Activated effector memory CD4-positive, alpha-beta T cell treated with Interleukin-2 at 50 U/mL for 16 hours (primary cell): ENCODE data around the gene APOM.

Experiments used
- DNase-seq: peaks from one replicate; pipeline ENCODE4 v3.0.0-alpha.2; 2020

APOM gene

GRCh38 chr6:31686483-31686882 is 30.8 kb downstream of the APOM start:
- DNase-seq: no peak

GRCh38 chr6:31687321-31687720 is 31.6 kb downstream of the APOM start:
- DNase-seq: no peak

- DNase-seq: no peak
Observed at GRCh38 chr6:31687860-31688693, 32.4 kb downstream of the APOM start.

- no peak for DNase-seq
Observed at GRCh38 chr6:31689249-31690110, 33.8 kb downstream of the APOM start.

GRCh38 chr6:31690231-31691077 is 34.8 kb downstream of the APOM start:
- no peak for DNase-seq

GRCh38 chr6:31691078-31691463 is 35.4 kb downstream of the APOM start:
- DNase-seq: no peak

GRCh38 chr6:31691564-31692108 is 35.9 kb downstream of the APOM start:
- DNase-seq: no peak

- no peak for DNase-seq
Observed at GRCh38 chr6:31692353-31692752, 36.7 kb downstream of the APOM start.

GRCh38 chr6:31692886-31693285 is 37.2 kb downstream of the APOM start:
- no peak for DNase-seq

- no peak for DNase-seq
Observed at GRCh38 chr6:31693535-31693934, 37.8 kb downstream of the APOM start.

- DNase-seq: no peak
Observed at GRCh38 chr6:31697555-31697954, 41.9 kb downstream of the APOM start.

GRCh38 chr6:31700740-31701401 is 45.2 kb downstream of the APOM start:
- no peak for DNase-seq

GRCh38 chr6:31701666-31702404 is 46.1 kb downstream of the APOM start:
- DNase-seq: no peak

- no peak for DNase-seq
Observed at GRCh38 chr6:31702405-31702818, 46.7 kb downstream of the APOM start.

- DNase-seq: peak; percentile 95
Observed at GRCh38 chr6:31702819-31703716, 47.4 kb downstream of the APOM start, which contains the start of gene ABHD16A. Gene ABHD16A, minus strand, starts transcription at chr6:31703324. Its CDS starts 43 bp downstream, at chr6:31703281.

GRCh38 chr6:31705931-31706330 is 50.2 kb downstream of the APOM start:
- DNase-seq: no peak

GRCh38 chr6:31706599-31706998 is 50.9 kb downstream of the APOM start, which contains the start of gene LY6G6F:
Gene LY6G6F, plus strand, starts transcription at chr6:31706866. Its CDS starts 41 bp downstream, at chr6:31706907.
- DNase-seq: no peak

- DNase-seq: no peak
Observed at GRCh38 chr6:31707701-31708100, 52.0 kb downstream of the APOM start.
